Erythroblast (primary cell): Measurements from ENCODE around the gene FAR2.

Experiments
- DNase-seq, 2 experiments: peaks; one replicate each; lab custom pipeline; 2025; lab: John Stamatoyannopoulos, UW
- GATA1 ChIP-seq: IDR thresholded peaks from 2 replicates; pipeline ENCODE4 v1.6.1; 2011; ENCODE audit warnings: low read depth, mild to moderate bottlenecking, control low read depth, low read length, moderate library complexity
- POLR2A ChIP-seq: IDR thresholded peaks from 2 replicates; pipeline ENCODE4 v1.6.1; 2011; ENCODE audit warnings: mild to moderate bottlenecking, low read length

FAR2 gene

GRCh38 chr12:29225834-29226233, 76.8 kb downstream of the FAR2 start:
- no peak for DNase-seq
- TF ChIP-seq POLR2A (no peak), GATA1 (no peak)

DNA sequence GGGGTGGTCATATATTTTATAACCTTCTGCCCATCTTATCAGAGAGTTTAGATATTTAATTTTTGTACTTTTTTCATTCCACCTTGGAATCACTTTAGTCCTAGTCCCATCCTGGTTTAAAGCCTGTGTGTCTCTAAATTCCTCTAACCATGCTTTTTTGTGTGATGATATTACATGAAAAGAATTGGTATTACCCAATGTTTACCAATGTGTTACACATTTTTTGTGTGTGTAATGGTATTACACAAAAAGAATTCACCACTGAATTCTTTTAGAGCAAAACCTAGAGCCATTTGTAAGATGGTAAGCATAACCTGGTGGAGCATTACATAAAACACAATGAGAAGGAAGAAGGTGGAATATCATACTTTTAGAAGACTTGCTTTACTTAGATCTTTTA, 77.5 kb downstream of the FAR2 start:
- TF ChIP-seq POLR2A (no peak), GATA1 (no peak)
- no peak for DNase-seq

GRCh38 chr12:29228474-29229157, 79.5 kb downstream of the FAR2 start:
- no peak for TF ChIP-seq GATA1
- no peak for TF ChIP-seq POLR2A
- DNase-seq = no peak

GRCh38 chr12:29229158-29229505, 80.1 kb downstream of the FAR2 start:
- TF ChIP-seq POLR2A = no peak
- no peak for TF ChIP-seq GATA1
- DNase-seq = no peak

DNA sequence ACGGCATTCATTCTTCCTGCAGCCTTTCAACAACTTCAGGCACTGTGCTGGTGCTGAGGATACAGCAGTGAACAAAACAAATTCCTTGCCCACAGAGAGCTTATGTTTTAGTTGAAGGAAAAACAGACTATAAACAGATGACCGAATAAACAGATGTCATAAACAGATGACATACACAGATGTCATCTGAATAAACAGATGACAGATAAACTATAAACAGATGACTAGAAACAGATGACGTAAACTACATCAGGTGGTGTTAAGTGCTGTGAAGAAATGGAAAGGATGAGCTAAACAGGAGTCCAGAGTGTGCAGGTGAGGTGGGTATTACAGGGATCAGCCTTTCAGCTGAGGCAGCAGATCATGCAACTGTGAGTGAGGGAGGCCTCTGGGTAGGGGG, 80.9 kb downstream of the FAR2 start:
- DNase-seq = no peak
- TF ChIP-seq POLR2A = no peak
- no peak for TF ChIP-seq GATA1

DNA sequence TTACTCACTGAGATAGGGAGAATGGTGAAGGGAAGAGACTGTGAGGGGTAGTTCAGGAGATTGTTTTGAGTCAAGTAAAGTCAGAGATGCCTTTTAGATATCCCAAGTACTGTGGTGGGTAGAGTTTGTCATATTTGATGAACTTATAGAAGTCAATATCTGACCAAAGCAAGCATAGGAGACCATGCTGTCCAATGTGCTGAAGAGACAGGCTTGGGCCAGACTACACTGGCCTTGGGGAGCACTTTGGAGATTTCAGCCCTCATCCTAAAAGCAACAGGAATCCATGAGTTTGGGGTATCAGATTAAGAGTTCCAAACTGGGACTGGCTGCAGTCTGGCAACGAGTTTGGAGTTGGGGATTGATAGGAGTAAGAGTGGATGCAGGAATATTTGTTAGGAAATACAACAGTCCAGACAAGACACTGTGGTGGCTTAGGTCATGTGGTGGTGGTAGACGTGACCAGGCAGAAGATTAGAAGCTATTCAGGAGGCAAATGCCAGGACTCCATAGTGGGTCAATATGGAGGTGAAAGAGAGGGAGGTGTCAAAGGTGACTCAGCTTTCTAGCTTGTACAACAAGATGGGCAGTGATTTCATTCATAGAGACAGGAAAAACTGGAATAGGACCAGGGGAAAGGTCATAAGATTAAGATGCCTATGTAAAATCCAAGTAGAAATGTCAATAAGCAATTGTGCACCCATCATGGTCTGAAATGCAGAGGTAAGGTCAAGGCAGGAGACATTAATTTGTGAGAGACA, 81.9 kb downstream of the FAR2 start:
- TF ChIP-seq GATA1 = no peak
- no peak for TF ChIP-seq POLR2A
- DNase-seq = no peak

DNA sequence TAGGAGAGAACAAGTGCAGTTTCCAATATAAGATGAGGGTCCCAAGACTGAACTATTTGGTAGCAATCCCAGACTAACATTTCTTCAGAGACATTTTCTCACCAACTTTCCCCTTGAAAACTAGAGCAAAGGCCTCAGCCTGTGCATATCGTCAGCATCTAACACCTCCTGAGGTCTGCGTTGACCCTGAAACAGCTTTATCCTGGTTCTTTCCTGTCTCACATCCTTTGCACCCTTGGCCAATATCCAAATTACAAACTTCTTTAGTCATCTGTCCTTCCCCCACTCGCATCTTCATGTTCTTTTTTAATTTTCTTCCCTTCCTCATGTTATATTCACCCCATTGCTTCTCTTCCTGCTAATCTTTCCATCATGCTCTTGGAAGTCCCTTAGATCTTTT, 83.0 kb downstream of the FAR2 start:
- DNase-seq = no peak
- TF ChIP-seq GATA1 = no peak
- TF ChIP-seq POLR2A = no peak

DNA sequence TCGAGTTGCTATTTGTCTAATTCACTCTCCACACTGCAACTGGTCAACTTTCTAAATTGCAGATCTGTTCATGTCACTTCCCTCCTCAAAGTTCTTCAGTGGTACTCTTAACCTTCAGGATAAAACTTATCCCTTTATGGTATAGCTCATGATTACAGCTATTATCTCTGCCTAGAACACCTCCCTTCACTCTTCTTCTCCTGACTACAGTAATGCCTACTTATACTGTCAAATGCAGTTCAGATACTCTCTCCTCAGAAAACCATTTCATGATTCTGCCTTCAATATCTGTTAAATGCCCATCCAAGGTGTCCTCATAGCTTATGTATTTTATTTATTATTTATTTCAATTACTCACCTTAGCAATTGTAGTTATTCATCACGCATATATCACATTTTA, 85.5 kb downstream of the FAR2 start:
- TF ChIP-seq GATA1 (no peak), POLR2A (no peak)
- DNase-seq = no peak

DNA sequence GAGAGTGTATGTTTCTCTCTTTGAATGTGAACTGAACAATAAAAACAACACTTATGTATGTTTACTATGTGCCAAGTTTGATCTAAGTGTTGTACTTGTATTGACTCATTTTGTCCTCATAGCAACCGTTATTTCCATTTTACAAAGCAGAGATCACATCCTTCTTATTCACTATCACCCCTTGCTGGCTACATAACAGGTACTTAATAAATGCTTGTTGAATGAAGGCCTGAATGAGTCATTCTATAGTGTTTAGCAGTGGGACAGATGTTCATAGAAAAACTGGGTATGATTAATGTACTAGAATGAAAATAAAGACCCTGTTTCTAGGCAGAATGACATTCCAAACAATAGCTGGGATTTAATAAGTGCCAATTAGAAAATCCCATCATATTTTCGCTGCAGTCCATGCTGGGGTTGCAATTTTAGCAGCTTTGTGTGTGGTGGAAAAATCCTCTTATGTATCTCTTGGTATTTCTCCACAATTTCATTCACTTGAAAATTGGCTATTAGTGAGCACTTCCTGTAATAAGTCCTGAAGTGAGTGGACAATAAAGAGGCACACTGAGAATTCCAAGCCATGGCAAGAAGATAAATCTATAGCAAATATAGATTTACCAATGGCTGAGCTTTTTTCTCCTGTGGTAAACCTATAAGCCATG, 86.0 kb downstream of the FAR2 start:
- TF ChIP-seq GATA1 (no peak), POLR2A (no peak)
- DNase-seq = no peak

- TF ChIP-seq GATA1 (no peak), POLR2A (no peak)
- DNase-seq = no peak
Measured at GRCh38 chr12:29238822-29239291, 89.8 kb downstream of the FAR2 start.

DNA sequence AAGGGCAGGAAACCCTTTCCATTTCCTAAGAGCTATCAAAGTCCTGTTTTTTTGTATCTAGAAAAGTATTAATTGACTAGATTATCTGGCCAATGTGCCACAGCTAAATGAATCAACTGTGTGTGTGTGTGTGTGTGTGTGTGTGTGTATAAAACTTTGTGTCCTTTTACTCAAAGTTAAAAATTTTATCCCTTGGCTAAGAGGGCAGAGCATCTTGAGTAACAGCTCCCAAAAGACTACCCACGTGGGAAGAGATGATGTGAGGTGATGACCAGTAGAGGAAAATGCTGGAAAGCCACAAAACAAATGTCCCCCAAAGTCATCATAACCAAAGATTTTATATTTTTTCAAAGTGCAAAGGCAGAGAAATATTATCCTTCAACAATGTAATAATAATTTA, 90.3 kb downstream of the FAR2 start:
- TF ChIP-seq GATA1 (no peak), POLR2A (no peak)
- no peak for DNase-seq

DNA sequence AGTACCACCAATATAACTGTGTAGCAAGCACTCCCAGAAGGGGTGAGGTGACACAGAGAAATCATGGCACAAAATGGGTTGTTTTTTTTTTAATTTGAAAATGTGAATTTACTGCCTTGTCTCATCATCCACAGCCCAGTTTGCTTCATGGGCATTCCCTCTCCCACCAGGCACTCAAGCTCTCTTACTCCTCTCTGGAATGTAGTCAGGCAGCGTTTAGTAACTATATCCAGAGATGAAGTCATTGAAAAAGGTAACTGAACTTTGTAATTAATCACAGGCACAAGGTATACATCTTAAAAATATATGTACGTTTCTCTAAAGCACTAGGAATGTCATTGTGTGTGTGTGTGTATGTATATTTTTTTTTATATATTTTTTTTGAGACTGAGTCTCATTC, 91.4 kb downstream of the FAR2 start:
- DNase-seq = no peak
- TF ChIP-seq GATA1 = no peak
- TF ChIP-seq POLR2A = no peak

- TF ChIP-seq GATA1 (no peak), POLR2A (no peak)
- DNase-seq = peak; percentile 6 to 14
Measured at GRCh38 chr12:29241821-29242591, 92.9 kb downstream of the FAR2 start.
